Endothelial cell of umbilical vein (primary cell): ENCODE measurements around the gene PNMA8A. TPM values are rescaled to one million over a fixed set of nuclear protein-coding genes. Genes with fewer than 3 reads are reported as not detected.

Experiments
- BruUV-seq: library from RNA; stranded (reverse); fragments of 400-500 nt; replicated peaks from 2 replicates; lab custom pipeline; 2021; lab: Mats Ljungman, UMichigan
- CTCF ChIA-PET: fragments of 300-600, 350-600 bp; sonication (Branson Sonifier 250); formaldehyde crosslinking; loops from one replicate; lab custom pipeline; 2021; ENCODE audit warnings: antibody characterized with exemption, inconsistent platforms; lab: Charles Lee
- POLR2A ChIA-PET: fragments of 300-600, 350-600 bp; sonication (Branson Sonifier 250); formaldehyde crosslinking; loops from one replicate; lab custom pipeline; 2021; ENCODE audit warnings: antibody characterized with exemption, inconsistent platforms; lab: Charles Lee
- DNase-seq: peaks from one replicate; pipeline ENCODE4 v3.0.0-alpha.2; 2011; ENCODE audit warnings: low read depth, low spot score
- FAIRE-seq: peaks from 2 replicates; lab custom pipeline; 2011; peaks lifted over from hg19 to GRCh38; lab: Jason Lieb, UNC
- H2AFZ ChIP-seq: 2 replicates; pipeline ENCODE4 v1.6.0; 2012; ENCODE audit warnings: low read depth, low read length, control low read depth, inconsistent platforms
- H3K27ac ChIP-seq: 2 replicates; pipeline ENCODE4 v1.5.1; 2011; ENCODE audit warnings: low read depth, mild to moderate bottlenecking, control low read depth, low read length, moderate library complexity; ENCODE audit not compliant: insufficient read depth
- H3K27me3 ChIP-seq, 2 experiments: 2 replicates each; pipeline versions ENCODE4 v1.6.0 to v1.6.1; 2011; ENCODE audit warnings: low read length in 2 of 2, mixed read lengths in 1 of 2; ENCODE audit not compliant: control insufficient read depth in 2 of 2, insufficient read depth in 2 of 2
- H3K36me3 ChIP-seq, 2 experiments: 2 replicates in 1 of 2; 3 replicates in 1 of 2; pipeline ENCODE4 v1.5.1; 2011; ENCODE audit warnings: low read length in 2 of 2, mild to moderate bottlenecking in 1 of 2, moderate library complexity in 1 of 2; ENCODE audit not compliant: control insufficient read depth in 2 of 2, insufficient read depth in 2 of 2; ENCODE audit errors: extremely low read depth in 1 of 2
- H3K4me1 ChIP-seq: 3 replicates; pipeline ENCODE4 v1.5.1; 2011; ENCODE audit warnings: mild to moderate bottlenecking, low read length; ENCODE audit not compliant: control insufficient read depth, insufficient read depth; ENCODE audit errors: extremely low read depth
- H3K4me2 ChIP-seq: 2 replicates; pipeline ENCODE4 v1.6.1; 2011; ENCODE audit warnings: low read length, control low read depth, mixed read lengths; ENCODE audit not compliant: insufficient read depth
- H3K4me3 ChIP-seq, 3 experiments: fragments of 200-600 bp in 1 of 3; sonication (generic), shearing (Covaris generic) in 1 of 3; replicated peaks in 1 of 3; 2 replicates each; pipeline ENCODE4 v1.5.1; 2011 to 2016; ENCODE audit warnings: control low read depth in 3 of 3, low read length in 3 of 3, mild to moderate bottlenecking in 2 of 3, inconsistent platforms in 1 of 3, low read depth in 1 of 3, moderate library complexity in 1 of 3; ENCODE audit not compliant: insufficient read depth in 1 of 3
- H3K79me2 ChIP-seq: 2 replicates; pipeline ENCODE4 v1.6.0; 2012; ENCODE audit warnings: low read length, inconsistent platforms; ENCODE audit not compliant: control insufficient read depth, insufficient read depth
- H3K9ac ChIP-seq: replicated peaks from 2 replicates; pipeline ENCODE3; 2011; ENCODE audit warnings: low read length, control low read depth; ENCODE audit not compliant: insufficient read depth; ENCODE audit errors: extremely low read depth
- H3K9me1 ChIP-seq: replicated peaks from 3 replicates; pipeline ENCODE4 v1.6.0; 2011; ENCODE audit warnings: mild to moderate bottlenecking, low read length; ENCODE audit not compliant: control insufficient read depth, insufficient read depth; ENCODE audit errors: extremely low read depth
- H3K9me3 ChIP-seq: replicated peaks from 2 replicates; pipeline ENCODE4 v1.5.1; 2012; ENCODE audit warnings: low read length, inconsistent platforms; ENCODE audit not compliant: control insufficient read depth, insufficient read depth
- H4K20me1 ChIP-seq: replicated peaks from 2 replicates; pipeline ENCODE3; 2011; ENCODE audit warnings: mild to moderate bottlenecking, low read length; ENCODE audit not compliant: control insufficient read depth, insufficient read depth; ENCODE audit errors: extremely low read depth
- EZH2 ChIP-seq: IDR thresholded peaks from 2 replicates; pipeline ENCODE4 v1.6.1; 2012; ENCODE audit warnings: borderline replicate concordance, low read depth, mild to moderate bottlenecking, moderate library complexity, low read length, inconsistent platforms; ENCODE audit not compliant: severe bottlenecking
- FOS ChIP-seq: IDR thresholded peaks from 2 replicates; pipeline ENCODE4 v1.6.1; 2011; ENCODE audit warnings: mild to moderate bottlenecking, low read length, moderate library complexity, borderline replicate concordance; ENCODE audit not compliant: insufficient read depth
- GATA2 ChIP-seq: IDR thresholded peaks from 2 replicates; pipeline ENCODE4 v1.7.0; 2011; ENCODE audit warnings: low read depth, mild to moderate bottlenecking, moderate library complexity, mixed read lengths, low read length; ENCODE audit not compliant: insufficient read length, insufficient read depth
- JUN ChIP-seq: IDR thresholded peaks from 2 replicates; pipeline ENCODE4 v1.6.1; 2011; ENCODE audit warnings: borderline replicate concordance, low read depth; ENCODE audit not compliant: insufficient read length, insufficient read depth
- MYC ChIP-seq: IDR thresholded peaks from one replicate; pipeline ENCODE4 v1.6.1; 2011; ENCODE audit warnings: mild to moderate bottlenecking, low read depth, low read length
- POLR2A ChIP-seq: IDR thresholded peaks from 2 replicates; pipeline ENCODE4 v1.6.1; 2012; ENCODE audit warnings: low read depth, mild to moderate bottlenecking, control low read depth, low read length
- POLR2AphosphoS5 ChIP-seq: IDR thresholded peaks from 2 replicates; pipeline ENCODE4 v1.6.1; 2012; ENCODE audit warnings: low read depth, mild to moderate bottlenecking, control low read depth, low read length, moderate library complexity; ENCODE audit not compliant: insufficient read depth
- dilution Hi-C: fragments of 300-500 bp; cut with MboI; formaldehyde crosslinking; loops from one replicate; pipeline ENCODE4 v1.15.0; 2019; ENCODE audit warnings: low sequenced_read_pairs; ENCODE audit not compliant: extremely low pct_ligation_motif_present
- intact Hi-C: fragments of 100-400 bp; cut with micrococcal nuclease; formaldehyde crosslinking; loops from one replicate; pipeline ENCODE4 v1.10.0; 2022
- polyA plus RNA-seq, 4 experiments: library from polyadenylated mRNA; depleted of rRNA in 3 of 4; stranded (reverse) in 3 of 4; unstranded in 1 of 4; fragments of >200 nt; gene quantifications; 2 replicates each; pipeline versions ENCODE4 v1.2.1 to v1.2.3, GENCODE V29; 2011 to 2012; ENCODE audit warnings: missing spikeins in 1 of 4
- total RNA-seq: library from RNA; stranded (reverse); gene quantifications from 2 replicates; pipeline ENCODE4 v1.2.3, GENCODE V29; 2021
- TF ChIP-seq, protein P1 (sequence below): IDR thresholded peaks from 2 replicates; pipeline ENCODE4 v1.6.1; 2011; ENCODE audit not compliant: insufficient read depth, insufficient read length
- TF ChIP-seq, protein P2 (sequence below), 2 donors: IDR thresholded peaks; 1 replicate in 1 of 2; 2 replicates in 1 of 2; pipeline ENCODE4 v1.5.1; 2011; ENCODE audit warnings: low read length in 2 of 2, mild to moderate bottlenecking in 2 of 2, moderate library complexity in 2 of 2, control low read depth in 1 of 2, inconsistent platforms in 1 of 2, low read depth in 1 of 2; ENCODE audit not compliant: insufficient read depth in 1 of 2; ENCODE audit errors: extremely low read depth in 1 of 2

The PNMA8A gene
- total and polyA plus RNA-seq, 2 donors (not counting 3 experiments of a cell fraction or from before 2014, with no cell fraction given): 0.25 to 0.27 TPM

DNA sequence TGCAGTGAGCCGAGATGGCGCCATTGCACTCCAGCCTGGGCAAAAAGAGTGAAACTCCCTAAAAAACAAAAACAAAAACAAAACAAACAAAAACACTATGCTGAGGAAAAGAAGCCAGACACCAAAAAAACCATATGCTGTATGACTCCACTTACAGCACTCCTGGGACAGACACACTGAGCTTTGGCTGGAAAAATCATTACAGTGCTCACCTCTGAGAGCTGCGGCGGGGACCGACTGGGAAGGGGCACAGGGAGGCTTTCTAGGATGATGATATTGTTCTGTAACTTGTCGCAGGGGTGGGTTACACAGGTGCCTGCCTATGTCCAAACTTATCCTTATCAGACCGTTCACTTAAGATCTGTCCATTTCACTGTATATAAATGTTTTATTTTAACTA is 7.8 kb downstream of the PNMA8A start:
- no peak overlapping the region for H2AFZ ChIP-seq
- no peak overlapping the region for H3K4me3 ChIP-seq
- no peak overlapping the region for H3K4me2 ChIP-seq
- DNase-seq: no peak
- no peaks in the 10 kb centered on the region for H3K36me3 ChIP-seq
- H3K9ac ChIP-seq: no peak overlapping the region
- no TSS peak for BruUV-seq
- no peaks in the 10 kb centered on the region for H4K20me1 ChIP-seq
- TF ChIP-seq EZH2 (no peak), JUN (no peak), POLR2A (no peak), GATA2 (no peak), MYC (no peak), POLR2AphosphoS5 (no peak), FOS (no peak)
- TF ChIP-seq, protein P1, sequence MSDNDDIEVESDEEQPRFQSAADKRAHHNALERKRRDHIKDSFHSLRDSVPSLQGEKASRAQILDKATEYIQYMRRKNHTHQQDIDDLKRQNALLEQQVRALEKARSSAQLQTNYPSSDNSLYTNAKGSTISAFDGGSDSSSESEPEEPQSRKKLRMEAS: no peak
- TF ChIP-seq, protein P2, sequence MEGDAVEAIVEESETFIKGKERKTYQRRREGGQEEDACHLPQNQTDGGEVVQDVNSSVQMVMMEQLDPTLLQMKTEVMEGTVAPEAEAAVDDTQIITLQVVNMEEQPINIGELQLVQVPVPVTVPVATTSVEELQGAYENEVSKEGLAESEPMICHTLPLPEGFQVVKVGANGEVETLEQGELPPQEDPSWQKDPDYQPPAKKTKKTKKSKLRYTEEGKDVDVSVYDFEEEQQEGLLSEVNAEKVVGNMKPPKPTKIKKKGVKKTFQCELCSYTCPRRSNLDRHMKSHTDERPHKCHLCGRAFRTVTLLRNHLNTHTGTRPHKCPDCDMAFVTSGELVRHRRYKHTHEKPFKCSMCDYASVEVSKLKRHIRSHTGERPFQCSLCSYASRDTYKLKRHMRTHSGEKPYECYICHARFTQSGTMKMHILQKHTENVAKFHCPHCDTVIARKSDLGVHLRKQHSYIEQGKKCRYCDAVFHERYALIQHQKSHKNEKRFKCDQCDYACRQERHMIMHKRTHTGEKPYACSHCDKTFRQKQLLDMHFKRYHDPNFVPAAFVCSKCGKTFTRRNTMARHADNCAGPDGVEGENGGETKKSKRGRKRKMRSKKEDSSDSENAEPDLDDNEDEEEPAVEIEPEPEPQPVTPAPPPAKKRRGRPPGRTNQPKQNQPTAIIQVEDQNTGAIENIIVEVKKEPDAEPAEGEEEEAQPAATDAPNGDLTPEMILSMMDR (IDR thresholded peaks at IDR 0.05; ENCODE audit: extremely low read depth in 1 of 2, insufficient read depth in 1 of 2, low read depth in 1 of 2, low read length in 2 of 2): no peak
- no peaks in the 10 kb centered on the region for H3K9me3 ChIP-seq
- dilution Hi-C loops (no loop called here), intact Hi-C loops (no loop called here)
- CTCF ChIA-PET: interaction anchor here (0.7 kb wide), 1 partner anchor 27 kb away, joined by 3 read pairs; no protein-coding TSS in a partner anchor
- no peaks in the 10 kb centered on the region for H3K79me2 ChIP-seq
- H3K27ac ChIP-seq: no peak overlapping the region
- H3K4me1 ChIP-seq: no peaks in the 10 kb centered on the region
- peaks cover 0 to 1% of the 10 kb centered on the region in 2 experiments for H3K27me3 ChIP-seq
- no peak for FAIRE-seq
- H3K9me1 ChIP-seq: no peaks in the 10 kb centered on the region
- POLR2A ChIA-PET: no interaction called here
